BLaER1 (cell line): ENCODE results near the gene ZSWIM4.

Source experiments
- H3K27ac ChIP-seq: shearing (Covaris generic); formaldehyde crosslinking; 2 replicates; pipeline ENCODE4 v1.8.1; 2022
- H3K27me3 ChIP-seq: shearing (Covaris generic); formaldehyde crosslinking; 2 replicates; pipeline ENCODE4 v1.8.1; 2022
- H3K36me3 ChIP-seq: shearing (Covaris generic); formaldehyde crosslinking; 2 replicates; pipeline ENCODE4 v1.8.1; 2022
- H3K4me1 ChIP-seq: shearing (Covaris generic); formaldehyde crosslinking; 2 replicates; pipeline ENCODE4 v1.8.1; 2022
- H3K4me2 ChIP-seq: shearing (Covaris generic); formaldehyde crosslinking; 2 replicates; pipeline ENCODE4 v1.8.1; 2022
- H3K4me3 ChIP-seq: shearing (Covaris generic); formaldehyde crosslinking; 2 replicates; pipeline ENCODE4 v1.8.1; 2022
- H3K9ac ChIP-seq: shearing (Covaris generic); formaldehyde crosslinking; 2 replicates; pipeline ENCODE4 v1.8.1; 2022
- H3K9me3 ChIP-seq: shearing (Covaris generic); formaldehyde crosslinking; 2 replicates; pipeline ENCODE4 v1.8.1; 2022
- H4K20me1 ChIP-seq: shearing (Covaris generic); formaldehyde crosslinking; 2 replicates; pipeline ENCODE4 v1.8.1; 2022
- Cebpa-rat ChIP-seq: shearing (Covaris generic); IDR thresholded peaks from 2 replicates; pipeline ENCODE4 v1.8.1; 2022

ZSWIM4 gene

DNA sequence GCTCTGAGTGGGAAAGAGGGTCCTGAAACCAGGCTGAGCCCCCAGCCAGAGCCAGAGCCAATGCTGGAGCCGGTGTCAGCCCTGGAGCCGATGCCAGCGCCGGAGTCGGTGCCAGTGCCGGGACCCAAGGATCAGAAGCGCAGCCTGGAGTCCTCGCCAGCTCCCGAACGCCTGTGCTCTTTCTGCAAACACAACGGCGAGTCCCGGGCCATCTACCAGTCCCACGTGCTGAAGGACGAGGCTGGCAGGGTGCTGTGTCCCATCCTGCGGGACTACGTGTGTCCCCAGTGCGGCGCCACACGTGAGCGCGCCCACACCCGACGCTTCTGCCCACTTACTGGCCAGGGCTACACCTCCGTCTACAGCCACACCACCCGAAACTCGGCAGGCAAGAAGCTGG, 82.1 kb downstream of the ZSWIM4 start:
- H3K36me3 ChIP-seq = no peaks in the 10 kb centered on the region
- no peak overlapping the region for H3K4me2 ChIP-seq
- TF ChIP-seq Cebpa-rat = no peak
- H3K4me3 ChIP-seq = no peak overlapping the region
- H4K20me1 ChIP-seq = no peaks in the 10 kb centered on the region; the same call in 1 of the 2 replicates
- peaks cover 3% of the 10 kb centered on the region; the same call in 1 of the 2 replicates for H3K27me3 ChIP-seq
- peaks cover 32% of the 10 kb centered on the region for H3K4me1 ChIP-seq
- no peak overlapping the region for H3K9ac ChIP-seq
- H3K9me3 ChIP-seq = no peaks in the 10 kb centered on the region
- H3K27ac ChIP-seq = no peak overlapping the region

DNA sequence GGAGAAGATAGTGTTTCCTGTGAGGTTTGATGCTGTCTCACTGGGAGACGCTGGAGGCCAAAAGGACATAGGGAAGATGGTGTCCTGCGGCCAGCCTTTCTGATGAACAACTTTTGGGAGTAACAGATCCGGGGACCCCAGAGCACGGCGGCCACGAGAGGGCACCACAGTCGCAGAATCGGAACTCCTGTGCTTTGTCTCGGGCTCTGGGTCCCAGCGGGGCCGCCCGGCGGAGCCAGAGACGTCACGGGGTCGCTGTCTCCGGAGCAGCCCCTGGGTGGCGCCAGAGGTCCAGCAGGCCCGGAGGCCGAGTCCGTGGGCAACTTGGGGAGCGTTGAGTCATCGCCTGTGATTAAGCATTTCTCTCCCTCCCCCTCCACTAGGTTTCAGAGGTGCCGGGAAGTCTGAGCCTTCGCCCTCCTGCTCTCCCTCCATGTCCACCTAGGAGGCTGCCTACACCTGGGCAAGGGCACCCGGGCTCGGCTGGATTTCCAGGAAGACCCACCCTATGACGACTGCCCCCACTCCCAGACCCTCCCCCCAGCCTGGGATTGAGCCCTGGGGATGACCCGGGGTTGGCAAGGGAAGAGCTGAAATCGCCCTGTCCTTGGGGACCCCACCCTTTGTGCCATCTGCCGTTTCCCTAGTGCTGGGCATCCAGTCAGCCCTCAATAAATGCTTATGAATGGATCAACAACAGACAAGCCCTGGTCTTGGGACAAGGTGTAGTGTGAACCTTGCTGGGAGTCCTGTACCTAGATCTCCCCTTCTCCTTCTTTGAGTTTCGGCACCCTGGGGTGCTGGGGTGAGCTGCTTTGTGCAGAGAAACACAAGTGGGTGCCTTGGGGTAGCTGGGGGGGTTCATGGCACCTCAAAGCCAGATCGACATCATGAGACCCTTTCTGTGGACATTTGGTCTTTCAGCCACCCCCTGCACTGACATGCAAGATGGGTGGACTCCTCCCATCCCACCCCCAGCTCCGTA, 85.1 kb downstream of the ZSWIM4 start:
- peaks cover 55% of the 10 kb centered on the region for H3K4me1 ChIP-seq
- no peaks in the 10 kb centered on the region for H3K27me3 ChIP-seq
- H3K4me3 ChIP-seq = peak overlapping the region; percentile 48; the same call in 1 of the 2 replicates
- peak overlapping the region; percentile 68 for H3K27ac ChIP-seq
- H4K20me1 ChIP-seq = no peaks in the 10 kb centered on the region
- H3K9ac ChIP-seq = peak overlapping the region; percentile 65
- peak overlapping the region; percentile 94 for H3K4me2 ChIP-seq
- H3K9me3 ChIP-seq = no peaks in the 10 kb centered on the region
- no peaks in the 10 kb centered on the region for H3K36me3 ChIP-seq
- no peak for TF ChIP-seq Cebpa-rat

DNA sequence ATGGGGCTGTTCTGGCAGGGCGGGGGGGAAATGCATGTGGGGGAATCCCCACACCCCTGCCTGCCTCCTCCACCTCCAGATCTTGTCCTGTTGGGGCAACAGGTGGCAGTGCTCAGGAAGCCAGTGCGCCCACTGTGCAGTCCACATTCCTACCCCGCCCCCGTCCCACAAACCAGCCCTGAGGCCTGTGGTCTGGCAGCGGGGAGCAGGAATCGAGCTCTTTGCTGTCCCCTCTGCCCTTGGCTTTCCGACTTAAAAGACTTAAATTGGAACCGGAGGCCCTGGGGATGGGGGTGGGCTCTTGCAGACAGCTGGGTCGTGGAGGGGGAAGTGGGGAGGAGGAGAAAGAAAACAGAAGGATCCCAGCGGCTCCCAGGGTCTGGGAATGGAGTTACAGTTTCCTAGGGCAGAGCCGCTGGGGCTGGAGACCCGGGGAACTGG, 86.0 kb downstream of the ZSWIM4 start:
- Histone ChIP-seq H3K4me3 (peak overlapping the region; percentile 48; the same call in 1 of the 2 replicates), H3K9ac (peak overlapping the region; percentile 52; the same call in 1 of the 2 replicates), H3K4me1 (peaks cover 61% of the 10 kb centered on the region), H4K20me1 (no peaks in the 10 kb centered on the region), H3K4me2 (peak overlapping the region; percentile 94), H3K27me3 (no peaks in the 10 kb centered on the region), H3K36me3 (no peaks in the 10 kb centered on the region), H3K9me3 (no peaks in the 10 kb centered on the region), H3K27ac (peak overlapping the region; percentile 24)
- no peak for TF ChIP-seq Cebpa-rat
